GM06990 (cell line): Measurements from ENCODE around the gene RBM44.
"Not testable (repeated sequence)": the region's sequence is repeated elsewhere in the genome, so short reads cannot be mapped to it uniquely, and the experiment has no call there.

Experiments used
- DNase-seq: peaks from one replicate; pipeline ENCODE4 v3.0.0-alpha.2; 2011; ENCODE audit not compliant: insufficient read length; ENCODE audit errors: extremely low read depth
- H3K27me3 ChIP-seq: replicated peaks from 2 replicates; pipeline ENCODE4 v1.6.0; 2011; ENCODE audit warnings: low read length; ENCODE audit not compliant: control insufficient read depth, insufficient read depth
- H3K36me3 ChIP-seq: 2 replicates; pipeline ENCODE4 v1.5.1; 2011; ENCODE audit warnings: low read length; ENCODE audit not compliant: control insufficient read depth, insufficient read depth
- H3K4me3 ChIP-seq: replicated peaks from 2 replicates; pipeline ENCODE4 v1.5.1; 2011; ENCODE audit warnings: low read depth, mild to moderate bottlenecking, control low read depth, low read length
- CTCF ChIP-seq: IDR thresholded peaks from 2 replicates; pipeline ENCODE4 v1.5.1; 2011; ENCODE audit warnings: low read length, control low read depth, mild to moderate bottlenecking, inconsistent platforms; ENCODE audit not compliant: insufficient read depth, poor library complexity, severe bottlenecking

RBM44 gene

GRCh38 chr2:237798236-237799059, at the start of gene RBM44:
RBM44 (plus strand) TSS chr2:237798779; CDS start chr2:237813610, 14,831 bp downstream.
- DNase-seq = no peak
- Histone ChIP-seq H3K27me3 (no peaks in the 10 kb centered on the region), H3K4me3 (no peak within 1 kb of the TSS), H3K36me3 (no peaks in the 10 kb centered on the region)
- no peak for TF ChIP-seq CTCF

- H3K4me3 ChIP-seq = no peak overlapping the region
- TF ChIP-seq CTCF = no peak
- H3K27me3 ChIP-seq = no peaks in the 10 kb centered on the region
- peaks cover 19% of the 10 kb centered on the region for H3K36me3 ChIP-seq
- no peak for DNase-seq
Measured at GRCh38 chr2:237749002-237749401, 49.6 kb upstream of the RBM44 start.

GRCh38 chr2:237749961-237750360, 48.6 kb upstream of the RBM44 start:
- Histone ChIP-seq H3K4me3 (no peak overlapping the region), H3K36me3 (peaks cover 25% of the 10 kb centered on the region), H3K27me3 (no peaks in the 10 kb centered on the region)
- no peak for DNase-seq
- no peak for TF ChIP-seq CTCF

- H3K36me3 ChIP-seq = peaks cover 29% of the 10 kb centered on the region
- DNase-seq, H3K27me3 ChIP-seq, H3K4me3 ChIP-seq: not testable (repeated sequence)
Measured at GRCh38 chr2:237750441-237750840, 48.1 kb upstream of the RBM44 start.

- DNase-seq = peak; percentile 71
- Histone ChIP-seq H3K4me3 (no peak overlapping the region), H3K27me3 (no peaks in the 10 kb centered on the region), H3K36me3 (peaks cover 24% of the 10 kb centered on the region)
- no peak for TF ChIP-seq CTCF
Measured at GRCh38 chr2:237752761-237753165, 45.8 kb upstream of the RBM44 start.

GRCh38 chr2:237754182-237754581, 44.4 kb upstream of the RBM44 start:
- TF ChIP-seq CTCF = no peak
- H3K36me3 ChIP-seq = peaks cover 29% of the 10 kb centered on the region

More at GRCh38 chr2:237754182-237754581, 44.4 kb upstream of the RBM44 start:
- Histone ChIP-seq H3K4me3 (no peak overlapping the region), H3K27me3 (no peaks in the 10 kb centered on the region)
- no peak for DNase-seq
